CD14-positive monocyte (primary cell): ENCODE results near the gene MLLT10. TPM values are rescaled to one million over a fixed set of nuclear protein-coding genes. Genes with fewer than 3 reads are reported as not detected.

ENCODE experiments used
- DNase-seq, 3 donors: peaks; one replicate each; pipeline ENCODE4 v3.0.0-alpha.2; 2011 to 2022
- H2AFZ ChIP-seq: 2 replicates; pipeline ENCODE4 v1.6.0; 2012; ENCODE audit warnings: mild to moderate bottlenecking, low read depth, low read length, inconsistent platforms; ENCODE audit not compliant: insufficient read depth, poor library complexity, severe bottlenecking
- H3K27ac ChIP-seq, 2 donors: 1 replicate in 1 of 2; 2 replicates in 1 of 2; pipeline ENCODE4 v1.5.1; 2012 to 2013; ENCODE audit warnings: low read length in 2 of 2, control low read depth in 1 of 2, inconsistent platforms in 1 of 2, low read depth in 1 of 2, mild to moderate bottlenecking in 1 of 2
- H3K27me3 ChIP-seq, 2 donors: one replicate each; pipeline versions ENCODE4 v1.6.0 to v1.6.1; 2011 to 2013; ENCODE audit warnings: low read length in 2 of 2; ENCODE audit not compliant: control insufficient read depth in 2 of 2, insufficient read depth in 2 of 2
- H3K36me3 ChIP-seq, 2 donors: replicated peaks in 1 of 2; 1 replicate in 1 of 2; 2 replicates in 1 of 2; pipeline versions ENCODE4 v1.5.1 to v1.6.1; 2012 to 2013; ENCODE audit warnings: low read length in 2 of 2, control low read depth in 1 of 2, inconsistent platforms in 1 of 2, mild to moderate bottlenecking in 1 of 2; ENCODE audit not compliant: insufficient read depth in 2 of 2, control insufficient read depth in 1 of 2
- H3K4me1 ChIP-seq, 2 donors: 1 replicate in 1 of 2; 2 replicates in 1 of 2; pipeline versions ENCODE4 v1.5.1 to v1.6.1; 2012 to 2013; ENCODE audit warnings: low read length in 2 of 2, control low read depth in 1 of 2, inconsistent platforms in 1 of 2, mild to moderate bottlenecking in 1 of 2, moderate library complexity in 1 of 2; ENCODE audit not compliant: insufficient read depth in 2 of 2, control insufficient read depth in 1 of 2
- H3K4me2 ChIP-seq: replicated peaks from 2 replicates; pipeline ENCODE3; 2012; ENCODE audit warnings: low read length, moderate library complexity, mild to moderate bottlenecking; ENCODE audit not compliant: poor library complexity, severe bottlenecking; ENCODE audit errors: extremely low read depth
- H3K4me3 ChIP-seq, 3 experiments: fragments of 200-600 bp in 1 of 3; sonication (generic) in 1 of 3; replicated peaks in 1 of 3; 1 replicate in 2 of 3; 2 replicates in 1 of 3; pipeline ENCODE4 v1.5.1; 2011 to 2013; ENCODE audit warnings: low read length in 3 of 3, mild to moderate bottlenecking in 3 of 3, control low read depth in 2 of 3, low read depth in 2 of 3, inconsistent platforms in 1 of 3, moderate library complexity in 1 of 3
- H3K79me2 ChIP-seq: 2 replicates; pipeline ENCODE4 v1.6.0; 2012; ENCODE audit warnings: mild to moderate bottlenecking, control low read depth, inconsistent platforms, low read length, moderate library complexity; ENCODE audit not compliant: insufficient read depth
- H3K9ac ChIP-seq: 2 replicates; pipeline ENCODE4 v1.6.0; 2017; ENCODE audit warnings: low read length, mild to moderate bottlenecking; ENCODE audit not compliant: insufficient read depth, poor library complexity, severe bottlenecking
- H3K9me3 ChIP-seq, 2 donors: replicated peaks in 1 of 2; 1 replicate in 1 of 2; 2 replicates in 1 of 2; pipeline versions ENCODE4 v1.5.1 to v1.6.1; 2012 to 2013; ENCODE audit warnings: low read length in 2 of 2, control low read depth in 1 of 2; ENCODE audit not compliant: control insufficient read depth in 1 of 2, insufficient read depth in 1 of 2
- H4K20me1 ChIP-seq: 2 replicates; pipeline ENCODE4 v1.6.0; 2012; ENCODE audit warnings: mild to moderate bottlenecking, low read length, control low read depth, moderate library complexity; ENCODE audit not compliant: insufficient read depth
- H3K27ac Mint-ChIP-seq, 7 donors: one replicate each; pipeline ENCODE4 v1.8.0; 2020; ENCODE audit warnings: mild to moderate bottlenecking in 7 of 7, mixed read lengths in 7 of 7, moderate library complexity in 6 of 7, inconsistent platforms in 2 of 7
- H3K27me3 Mint-ChIP-seq, 3 donors: one replicate each; pipeline ENCODE4 v1.8.0; 2021 to 2022; ENCODE audit warnings: low read depth in 3 of 3, mild to moderate bottlenecking in 3 of 3, mixed read lengths in 3 of 3, moderate library complexity in 3 of 3, inconsistent platforms in 1 of 3
- H3K36me3 Mint-ChIP-seq, 2 donors: one replicate each; pipeline ENCODE4 v1.8.0; 2020; ENCODE audit warnings: mixed read lengths in 2 of 2, inconsistent platforms in 1 of 2, mild to moderate bottlenecking in 1 of 2
- H3K4me1 Mint-ChIP-seq: one replicate; pipeline ENCODE4 v1.8.0; 2020; ENCODE audit warnings: mild to moderate bottlenecking, mixed read lengths
- H3K4me3 Mint-ChIP-seq, 2 donors: one replicate each; pipeline ENCODE4 v1.8.0; 2020; ENCODE audit warnings: mild to moderate bottlenecking in 2 of 2, mixed read lengths in 2 of 2, moderate library complexity in 1 of 2
- H3K9me3 Mint-ChIP-seq, 7 donors: one replicate each; pipeline ENCODE4 v1.8.0; 2020 to 2022; ENCODE audit warnings: mixed read lengths in 7 of 7, mild to moderate bottlenecking in 6 of 7, moderate library complexity in 6 of 7, inconsistent platforms in 2 of 7
- CTCF ChIP-seq: fragments of 200-600 bp; IDR thresholded peaks from one replicate; pipeline ENCODE4 v1.8.0; 2022; ENCODE audit warnings: antibody characterized with exemption, mild to moderate bottlenecking
- WGBS: methylation state at CpG from one replicate; pipeline ENCODE4 v1.1.5; 2013; ENCODE audit warnings: missing lambda C conversion rate; ENCODE audit not compliant: insufficient coverage; 5-methylcytosine and 5-hydroxymethylcytosine counted together
- intact Hi-C, 2 donors: fragments of 100-400 bp; cut with micrococcal nuclease; formaldehyde crosslinking; loops; one replicate each; pipeline versions ENCODE4 v1.15.0 to v1.15.1; 2023
- polyA plus RNA-seq, 3 donors: library from polyadenylated mRNA; depleted of rRNA in 1 of 3; unstranded in 2 of 3; stranded (reverse) in 1 of 3; fragments of 300-500 nt in 2 of 3; fragments of >200 nt in 1 of 3; fragmentation: Illumina TruSeq in 2 of 3; gene quantifications; 1 replicate in 2 of 3; 2 replicates in 1 of 3; pipeline ENCODE4 v1.2.3, GENCODE V29; 2012 to 2021

The MLLT10 gene
- polyA plus RNA-seq, 3 donors: 4.9 to 39.1 (median 7.5) TPM

- intact Hi-C loops: no loop called here
- H2AFZ ChIP-seq: no peak overlapping the region
- DNase-seq: no peak
- peaks cover 17% of the 10 kb centered on the region for H3K79me2 ChIP-seq
- no peak overlapping the region for H3K27ac ChIP-seq
- WGBS: 100% methylated on average over 2 of the region's 2 CpGs
- Mint-ChIP-seq H3K9me3 (no peaks in the 10 kb centered on the region), H3K4me1 (peaks cover 21% of the 10 kb centered on the region), H3K36me3 (peaks cover 52 to 57% of the 10 kb centered on the region in 2 donors), H3K4me3 (no peak overlapping the region), H3K27me3 (no peaks in the 10 kb centered on the region), H3K27ac (no peak overlapping the region)
- no peaks in the 10 kb centered on the region for H3K4me1 ChIP-seq
- no peak overlapping the region for H3K4me3 ChIP-seq
- no peak for TF ChIP-seq CTCF
- H3K9ac ChIP-seq: no peak overlapping the region
- H3K4me2 ChIP-seq: no peak overlapping the region
- peaks cover 16 to 57% of the 10 kb centered on the region in 2 donors for H3K36me3 ChIP-seq
- H4K20me1 ChIP-seq: peaks cover 49% of the 10 kb centered on the region
- H3K27me3 ChIP-seq: no peaks in the 10 kb centered on the region
- no peaks in the 10 kb centered on the region for H3K9me3 ChIP-seq
Measured at GRCh38 chr10:21638681-21639080, 104.6 kb downstream of the MLLT10 start.

GRCh38 chr10:21648040-21648439 is 114.0 kb downstream of the MLLT10 start:
- Histone ChIP-seq H3K27me3 (no peaks in the 10 kb centered on the region), H3K27ac (no peak overlapping the region), H3K79me2 (peaks cover 63% of the 10 kb centered on the region), H3K9ac (no peak overlapping the region), H4K20me1 (peaks cover 46% of the 10 kb centered on the region), H3K4me3 (no peak overlapping the region), H3K36me3 (peaks cover 27 to 42% of the 10 kb centered on the region in 2 donors), H3K9me3 (no peaks in the 10 kb centered on the region), H2AFZ (no peak overlapping the region), H3K4me1 (peaks cover 0 to 3% of the 10 kb centered on the region in 2 donors), H3K4me2 (no peak overlapping the region)
- intact Hi-C loops: no loop called here
- peaks cover 29 to 40% of the 10 kb centered on the region in 2 donors for H3K36me3 Mint-ChIP-seq
- H3K27me3 Mint-ChIP-seq: no peaks in the 10 kb centered on the region
- no peak for DNase-seq
- peaks cover 5% of the 10 kb centered on the region for H3K4me1 Mint-ChIP-seq
- H3K4me3 Mint-ChIP-seq: no peak overlapping the region
- no peaks in the 10 kb centered on the region for H3K9me3 Mint-ChIP-seq
- no peak for TF ChIP-seq CTCF
- H3K27ac Mint-ChIP-seq: no peak overlapping the region
